ENCODE data around the gene COL4A2. TPM values are rescaled to one million over a fixed set of nuclear protein-coding genes. Genes with fewer than 3 reads are reported as not detected.
A peak's percentile ranks its signal among the peaks of the same experiment; 100 is the strongest.

The COL4A2 gene
- total RNA-seq, 1 donor from 2014 or later, result 273 TPM

DNA sequence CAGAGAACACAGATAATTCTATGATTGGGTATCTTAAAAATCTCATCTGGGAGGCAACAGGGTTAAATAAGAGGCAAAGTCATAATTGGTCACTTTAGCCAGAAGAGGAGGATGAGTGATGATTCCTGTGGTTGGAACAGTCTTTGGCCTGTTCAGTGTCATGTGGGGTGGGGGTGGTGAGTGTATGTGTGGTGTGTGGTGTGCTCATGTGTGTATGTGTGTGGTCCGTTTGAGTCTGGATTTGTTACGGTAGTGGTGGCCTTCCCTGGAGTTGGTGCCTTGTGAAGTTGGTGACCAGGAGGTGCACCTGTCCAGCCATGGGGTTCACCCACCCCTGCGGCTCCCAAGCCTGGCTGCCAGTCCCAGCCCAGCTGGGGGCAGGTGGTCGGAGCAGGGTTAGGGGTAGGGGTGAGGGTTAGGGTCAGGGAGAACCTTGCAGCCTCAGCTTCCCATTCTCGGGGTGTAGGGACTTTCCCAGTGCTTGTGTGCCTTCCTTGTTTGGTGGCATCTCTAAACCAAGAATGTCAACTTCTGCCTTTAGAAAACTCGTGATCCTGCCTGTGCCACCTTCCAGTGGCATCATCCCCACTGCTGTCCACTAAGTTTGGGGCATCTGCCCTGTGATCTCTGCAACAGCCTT lies 156.9 kb downstream of the COL4A2 start:
- Histone ChIP-seq H3K27me3 (no peaks in the 10 kb centered on the region), H3K4me1 (no peaks in the 10 kb centered on the region), H3K27ac (peak overlapping the region; percentile 11), H3K36me3 (peaks cover 59% of the 10 kb centered on the region), H3K9me3 (no peaks in the 10 kb centered on the region), H3K4me3 (no peak overlapping the region)
- intact Hi-C loops (cut with DNase I), result no loop called here
- TF ChIP-seq, protein P1, sequence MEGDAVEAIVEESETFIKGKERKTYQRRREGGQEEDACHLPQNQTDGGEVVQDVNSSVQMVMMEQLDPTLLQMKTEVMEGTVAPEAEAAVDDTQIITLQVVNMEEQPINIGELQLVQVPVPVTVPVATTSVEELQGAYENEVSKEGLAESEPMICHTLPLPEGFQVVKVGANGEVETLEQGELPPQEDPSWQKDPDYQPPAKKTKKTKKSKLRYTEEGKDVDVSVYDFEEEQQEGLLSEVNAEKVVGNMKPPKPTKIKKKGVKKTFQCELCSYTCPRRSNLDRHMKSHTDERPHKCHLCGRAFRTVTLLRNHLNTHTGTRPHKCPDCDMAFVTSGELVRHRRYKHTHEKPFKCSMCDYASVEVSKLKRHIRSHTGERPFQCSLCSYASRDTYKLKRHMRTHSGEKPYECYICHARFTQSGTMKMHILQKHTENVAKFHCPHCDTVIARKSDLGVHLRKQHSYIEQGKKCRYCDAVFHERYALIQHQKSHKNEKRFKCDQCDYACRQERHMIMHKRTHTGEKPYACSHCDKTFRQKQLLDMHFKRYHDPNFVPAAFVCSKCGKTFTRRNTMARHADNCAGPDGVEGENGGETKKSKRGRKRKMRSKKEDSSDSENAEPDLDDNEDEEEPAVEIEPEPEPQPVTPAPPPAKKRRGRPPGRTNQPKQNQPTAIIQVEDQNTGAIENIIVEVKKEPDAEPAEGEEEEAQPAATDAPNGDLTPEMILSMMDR (IDR thresholded peaks at IDR 0.05), result no peak
- ATAC-seq, result peak; percentile 66
- no peak for DNase-seq

GRCh38 chr13:110464556-110465333 lies 157.7 kb downstream of the COL4A2 start:
- H3K36me3 ChIP-seq, result peaks cover 59% of the 10 kb centered on the region
- peak overlapping the region; percentile 11 for H3K27ac ChIP-seq
- no peaks in the 10 kb centered on the region for H3K9me3 ChIP-seq
- DNase-seq (no peak), ATAC-seq (peak; percentile 17)
- H3K4me3 ChIP-seq, result no peak overlapping the region
- H3K4me1 ChIP-seq, result no peaks in the 10 kb centered on the region
- H3K27me3 ChIP-seq, result no peaks in the 10 kb centered on the region
- intact Hi-C loops (cut with DNase I), result no loop called here
- TF ChIP-seq, protein P1 (IDR thresholded peaks at IDR 0.05), result no peak

GRCh38 chr13:110465696-110466095 lies 158.6 kb downstream of the COL4A2 start:
- TF ChIP-seq, protein P1 (IDR thresholded peaks at IDR 0.05), result no peak
- Histone ChIP-seq H3K36me3 (peaks cover 64% of the 10 kb centered on the region), H3K4me3 (no peak overlapping the region), H3K4me1 (no peaks in the 10 kb centered on the region), H3K27ac (no peak overlapping the region), H3K27me3 (no peaks in the 10 kb centered on the region), H3K9me3 (no peaks in the 10 kb centered on the region)
- no peak for DNase-seq
- no peak for ATAC-seq
- intact Hi-C loops (cut with DNase I), result no loop called here

- no peak for ATAC-seq
- Histone ChIP-seq H3K27ac (no peak overlapping the region), H3K36me3 (peaks cover 65% of the 10 kb centered on the region), H3K4me1 (no peaks in the 10 kb centered on the region), H3K9me3 (no peaks in the 10 kb centered on the region), H3K4me3 (no peak overlapping the region), H3K27me3 (no peaks in the 10 kb centered on the region)
- TF ChIP-seq, protein P1 (IDR thresholded peaks at IDR 0.05), result no peak
- no peak for DNase-seq
- intact Hi-C loops (cut with DNase I), result no loop called here
These were observed 159.3 kb downstream of the COL4A2 start for GRCh38 chr13:110466266-110466915.

- H3K4me3 ChIP-seq, result no peak overlapping the region
- H3K27ac ChIP-seq, result no peak overlapping the region
- TF ChIP-seq, protein P1 (IDR thresholded peaks at IDR 0.05), result no peak
- H3K9me3 ChIP-seq, result no peaks in the 10 kb centered on the region
- H3K4me1 ChIP-seq, result no peaks in the 10 kb centered on the region
- peaks cover 58% of the 10 kb centered on the region for H3K36me3 ChIP-seq
- DNase-seq, result no peak
- H3K27me3 ChIP-seq, result no peaks in the 10 kb centered on the region
- intact Hi-C loops (cut with DNase I), result no loop called here
- ATAC-seq, result no peak
These were observed 160.5 kb downstream of the COL4A2 start for GRCh38 chr13:110467516-110468110.
